D721Med (cell line): ENCODE measurements around the gene C19orf47.
A peak's percentile ranks its signal among the peaks of the same experiment; 100 is the strongest.

Source experiments
- DNase-seq: peaks from one replicate; pipeline ENCODE4 v3.0.0; 2011; ENCODE audit warnings: low spot score; ENCODE audit not compliant: insufficient read length
- FAIRE-seq: peaks from 2 replicates; lab custom pipeline; 2011; peaks lifted over from hg19 to GRCh38; lab: Jason Lieb, UNC
- TF ChIP-seq, protein P1 (sequence below): IDR thresholded peaks from 2 replicates; pipeline ENCODE4 v1.5.1; 2012; ENCODE audit warnings: mild to moderate bottlenecking, control low read depth; ENCODE audit not compliant: insufficient read depth; ENCODE audit errors: missing control alignments

The C19orf47 gene

GRCh38 chr19:40282209-40282580 is 66.0 kb downstream of the C19orf47 start:
- no peak for FAIRE-seq
- DNase-seq, result no peak
- TF ChIP-seq, protein P1, sequence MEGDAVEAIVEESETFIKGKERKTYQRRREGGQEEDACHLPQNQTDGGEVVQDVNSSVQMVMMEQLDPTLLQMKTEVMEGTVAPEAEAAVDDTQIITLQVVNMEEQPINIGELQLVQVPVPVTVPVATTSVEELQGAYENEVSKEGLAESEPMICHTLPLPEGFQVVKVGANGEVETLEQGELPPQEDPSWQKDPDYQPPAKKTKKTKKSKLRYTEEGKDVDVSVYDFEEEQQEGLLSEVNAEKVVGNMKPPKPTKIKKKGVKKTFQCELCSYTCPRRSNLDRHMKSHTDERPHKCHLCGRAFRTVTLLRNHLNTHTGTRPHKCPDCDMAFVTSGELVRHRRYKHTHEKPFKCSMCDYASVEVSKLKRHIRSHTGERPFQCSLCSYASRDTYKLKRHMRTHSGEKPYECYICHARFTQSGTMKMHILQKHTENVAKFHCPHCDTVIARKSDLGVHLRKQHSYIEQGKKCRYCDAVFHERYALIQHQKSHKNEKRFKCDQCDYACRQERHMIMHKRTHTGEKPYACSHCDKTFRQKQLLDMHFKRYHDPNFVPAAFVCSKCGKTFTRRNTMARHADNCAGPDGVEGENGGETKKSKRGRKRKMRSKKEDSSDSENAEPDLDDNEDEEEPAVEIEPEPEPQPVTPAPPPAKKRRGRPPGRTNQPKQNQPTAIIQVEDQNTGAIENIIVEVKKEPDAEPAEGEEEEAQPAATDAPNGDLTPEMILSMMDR, result no peak

GRCh38 chr19:40281381-40282208 is 66.6 kb downstream of the C19orf47 start:
- FAIRE-seq, result peak; percentile 95
- peak; percentile 63 for DNase-seq
- TF ChIP-seq, protein P1, result no peak

DNA sequence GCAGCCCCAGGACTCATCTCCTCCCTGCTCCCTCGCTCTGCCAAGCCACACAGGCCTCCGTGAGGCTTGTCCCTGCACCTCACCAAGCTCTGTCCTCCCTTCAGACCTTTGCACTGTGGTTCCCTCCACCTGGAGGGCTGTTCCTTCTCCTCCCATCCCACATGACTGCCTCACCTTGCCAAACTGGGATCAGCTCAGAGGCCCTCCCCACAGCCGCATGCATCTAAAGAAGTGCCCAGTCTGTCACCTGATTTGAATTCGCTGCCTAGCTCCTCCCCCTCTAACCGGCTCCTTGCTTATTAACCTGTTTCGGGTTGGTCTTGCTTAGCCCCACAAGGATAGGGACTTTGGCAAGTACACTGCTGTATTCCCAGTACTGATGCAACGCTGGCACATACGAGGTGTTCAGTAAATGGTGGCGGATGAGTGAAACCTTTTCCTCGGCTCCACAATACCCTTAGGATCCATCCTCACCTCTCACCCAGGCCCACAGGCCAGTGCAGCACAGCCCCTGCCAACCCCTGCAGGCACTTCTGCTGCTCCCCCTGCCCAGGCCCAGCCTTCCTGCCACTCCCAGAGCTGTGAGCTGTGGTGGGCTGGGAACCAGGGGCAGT is 67.5 kb downstream of the C19orf47 start:
- no peak for FAIRE-seq
- TF ChIP-seq, protein P1, result no peak
- DNase-seq, result no peak

GRCh38 chr19:40279761-40280607 is 68.2 kb downstream of the C19orf47 start:
- TF ChIP-seq, protein P1, result no peak
- DNase-seq (no peak), FAIRE-seq (no peak)

- DNase-seq, result no peak
- TF ChIP-seq, protein P1, result no peak
- no peak for FAIRE-seq
Observed at GRCh38 chr19:40279120-40279551, 69.1 kb downstream of the C19orf47 start.

GRCh38 chr19:40278361-40279035 is 69.7 kb downstream of the C19orf47 start:
- DNase-seq (no peak), FAIRE-seq (no peak)
- TF ChIP-seq, protein P1, result no peak
